ENCODE results near the gene RHCE.
"Not testable (repeated sequence)": the region's sequence is repeated elsewhere in the genome, so short reads cannot be mapped to it uniquely, and the experiment has no call there.

RHCE gene

DNA sequence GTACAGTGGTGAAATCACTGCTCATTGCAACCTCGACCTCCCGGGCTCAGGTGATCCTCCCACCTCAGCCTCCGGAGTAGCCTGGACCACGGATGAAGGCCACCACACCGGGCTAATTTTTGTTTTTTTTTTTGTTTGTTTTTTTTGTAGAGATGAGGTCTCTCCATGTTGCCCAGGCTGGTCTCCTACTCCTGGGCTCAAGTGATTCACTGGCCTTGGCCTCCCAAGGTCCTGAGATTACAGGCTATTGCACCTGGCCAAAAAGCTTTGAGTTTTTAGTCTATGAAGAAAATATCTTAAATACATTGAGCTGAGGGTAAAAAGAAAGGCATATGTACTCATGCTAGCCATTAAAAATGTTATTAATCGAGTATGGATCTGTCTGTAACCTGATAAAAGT lies 78.9 kb downstream of the RHCE start:
- no peaks in the 10 kb centered on the region for H3K9me3 ChIP-seq (ENCODE audit: control insufficient read depth in 2 of 2, low read length in 2 of 2)
- no peak overlapping the region for H3K9ac ChIP-seq (ENCODE audit: low read length in 2 of 2)
- H3K4me3 ChIP-seq (ENCODE audit: low read length in 2 of 2): no peak overlapping the region
- peaks cover 2% of the 10 kb centered on the region in 2 donors for H3K36me3 ChIP-seq (ENCODE audit: control insufficient read depth in 2 of 2, insufficient read depth in 2 of 2, low read length in 2 of 2)
- no peak overlapping the region for H3K27ac ChIP-seq (ENCODE audit: low read length)
- H3K27me3 ChIP-seq (ENCODE audit: control insufficient read depth in 1 of 2, insufficient read depth in 2 of 2, low read length in 2 of 2): no peaks in the 10 kb centered on the region
- H3K4me1 ChIP-seq (ENCODE audit: control insufficient read depth, insufficient read depth, low read length): peaks cover 5% of the 10 kb centered on the region

DNA sequence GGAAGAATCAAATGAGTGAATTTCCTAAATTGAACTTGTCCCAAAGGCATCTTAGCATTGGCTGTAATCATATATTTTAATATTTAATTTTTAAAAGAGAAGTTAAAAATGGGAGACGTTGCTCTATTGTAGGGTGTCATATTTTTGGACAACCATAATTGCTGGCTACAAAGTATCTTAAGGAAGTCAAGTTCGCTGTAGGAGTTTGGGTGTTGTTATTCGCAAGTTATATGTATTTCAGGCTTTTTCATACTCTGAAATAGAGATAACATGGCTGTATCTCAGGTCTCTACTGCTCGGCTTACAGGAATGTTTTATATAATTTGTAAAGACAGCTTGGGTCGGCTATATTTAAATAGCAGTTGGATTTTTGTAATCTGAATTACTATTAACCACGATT lies 81.6 kb downstream of the RHCE start:
- Histone ChIP-seq H3K36me3 (ENCODE audit: control insufficient read depth in 2 of 2, insufficient read depth in 2 of 2, low read length in 2 of 2) (peaks cover 0 to 2% of the 10 kb centered on the region in 2 donors), H3K27ac (ENCODE audit: low read length) (peak overlapping the region; percentile 88), H3K27me3 (ENCODE audit: control insufficient read depth in 1 of 2, insufficient read depth in 2 of 2, low read length in 2 of 2) (no peaks in the 10 kb centered on the region), H3K9me3 (ENCODE audit: control insufficient read depth in 2 of 2, low read length in 2 of 2) (no peaks in the 10 kb centered on the region), H3K9ac (ENCODE audit: low read length in 2 of 2) (peak overlapping the region; percentile 92 to 97), H3K4me3 (ENCODE audit: low read length in 2 of 2) (peak overlapping the region; percentile 88 to 94), H3K4me1 (ENCODE audit: control insufficient read depth, insufficient read depth, low read length) (peaks cover 5% of the 10 kb centered on the region)

DNA sequence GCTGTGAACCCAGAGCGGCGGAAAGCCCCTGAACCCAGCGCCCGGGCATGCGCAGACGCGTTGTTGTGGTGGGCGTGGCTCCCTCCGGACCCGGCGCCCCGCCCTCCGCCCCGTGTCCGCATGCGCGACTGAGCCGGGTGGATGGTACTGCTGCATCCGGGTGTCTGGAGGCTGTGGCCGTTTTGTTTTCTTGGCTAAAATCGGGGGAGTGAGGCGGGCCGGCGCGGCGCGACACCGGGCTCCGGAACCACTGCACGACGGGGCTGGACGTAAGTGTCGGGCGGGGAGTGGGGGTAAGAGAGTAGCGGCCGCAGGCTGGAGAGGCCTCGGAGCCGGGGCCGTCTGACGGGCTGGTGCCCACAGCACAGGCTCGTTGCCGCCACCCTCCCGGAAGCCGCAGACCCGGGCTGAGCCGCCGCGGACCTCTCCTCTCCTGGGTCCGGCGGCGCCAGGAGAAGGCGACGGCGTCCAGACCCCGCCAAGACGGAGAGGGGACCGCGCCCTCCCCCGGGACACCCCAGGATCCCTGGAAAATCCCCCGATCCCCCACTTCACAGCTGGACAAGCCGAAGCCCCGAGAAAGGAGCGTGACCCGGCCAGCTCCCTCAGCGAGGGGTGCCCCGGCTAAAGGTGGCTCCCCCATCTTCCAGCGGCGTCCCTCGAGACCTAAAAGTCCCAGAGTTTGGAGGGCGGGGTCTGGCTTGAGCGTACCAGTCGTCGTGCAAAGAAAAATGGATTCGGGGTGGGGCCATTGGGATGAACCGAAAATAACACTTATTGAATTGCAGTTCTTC lies 82.2 kb downstream of the RHCE start, which contains the start of gene TMEM50A:
TSS of gene TMEM50A (plus strand) at position 147 of the 794 bp plus-strand sequence. CDS start 2,153 bp downstream, outside the sequence.
- Histone ChIP-seq H3K9ac (ENCODE audit: low read length in 2 of 2) (peak within 1 kb of the TSS; percentile 92 to 97), H3K9me3 (ENCODE audit: control insufficient read depth in 2 of 2, low read length in 2 of 2) (no peaks in the 10 kb centered on the region), H3K27ac (ENCODE audit: low read length) (peak within 1 kb of the TSS; percentile 88), H3K4me1 (ENCODE audit: control insufficient read depth, insufficient read depth, low read length) (peaks cover 5% of the 10 kb centered on the region), H3K36me3 (ENCODE audit: control insufficient read depth in 2 of 2, insufficient read depth in 2 of 2, low read length in 2 of 2) (no peaks in the 10 kb centered on the region), H3K4me3 (ENCODE audit: low read length in 2 of 2) (peak within 1 kb of the TSS; percentile 88 to 94), H3K27me3 (ENCODE audit: control insufficient read depth in 1 of 2, insufficient read depth in 2 of 2, low read length in 2 of 2) (no peaks in the 10 kb centered on the region)

DNA sequence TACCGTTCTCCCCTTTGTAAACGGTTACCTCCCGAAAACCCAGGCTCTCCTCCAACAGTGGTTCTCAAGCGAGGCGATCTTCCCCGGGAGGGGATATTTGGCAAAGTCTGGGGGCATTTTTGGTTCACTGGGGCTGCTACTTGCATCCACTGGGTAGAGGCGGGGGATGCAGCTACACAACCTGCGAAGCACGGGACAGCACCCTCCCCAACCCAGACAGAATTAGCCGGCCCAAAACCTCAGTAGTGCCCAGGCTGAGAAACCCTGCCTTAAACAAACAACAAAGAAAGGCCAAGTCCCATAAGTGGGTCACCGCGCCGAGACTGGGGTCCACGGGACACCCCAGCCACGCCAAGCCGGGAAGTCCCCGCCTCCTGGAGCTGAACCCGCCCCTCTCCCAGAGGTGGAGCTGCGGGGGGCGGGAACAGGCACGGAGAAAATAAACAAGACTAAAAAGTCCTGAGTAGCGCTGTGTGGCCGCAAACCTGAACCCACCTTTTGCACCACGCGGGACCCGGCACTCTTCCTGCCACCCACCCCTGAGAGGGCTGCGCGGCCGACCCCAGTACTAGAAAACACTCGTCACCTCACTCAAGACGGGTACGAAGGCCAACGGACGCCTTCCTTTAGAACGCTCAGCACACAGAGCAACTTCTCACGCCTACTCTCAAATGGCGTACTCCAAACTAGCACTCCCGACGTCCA lies 83.0 kb downstream of the RHCE start:
- not testable (repeated sequence) for H3K4me1 ChIP-seq (ENCODE audit: control insufficient read depth, insufficient read depth, low read length); H3K36me3 ChIP-seq (ENCODE audit: control insufficient read depth in 2 of 2, insufficient read depth in 2 of 2, low read length in 2 of 2); H3K9me3 ChIP-seq (ENCODE audit: control insufficient read depth in 2 of 2, low read length in 2 of 2); H3K27me3 ChIP-seq (ENCODE audit: control insufficient read depth in 1 of 2, insufficient read depth in 2 of 2, low read length in 2 of 2)
- peak overlapping the region in 1 of 2 donors; percentile 97 for H3K9ac ChIP-seq (ENCODE audit: low read length in 2 of 2)
- H3K27ac ChIP-seq (ENCODE audit: low read length): peak overlapping the region; percentile 88
- H3K4me3 ChIP-seq (ENCODE audit: low read length in 2 of 2): peak overlapping the region; percentile 88 to 94

DNA sequence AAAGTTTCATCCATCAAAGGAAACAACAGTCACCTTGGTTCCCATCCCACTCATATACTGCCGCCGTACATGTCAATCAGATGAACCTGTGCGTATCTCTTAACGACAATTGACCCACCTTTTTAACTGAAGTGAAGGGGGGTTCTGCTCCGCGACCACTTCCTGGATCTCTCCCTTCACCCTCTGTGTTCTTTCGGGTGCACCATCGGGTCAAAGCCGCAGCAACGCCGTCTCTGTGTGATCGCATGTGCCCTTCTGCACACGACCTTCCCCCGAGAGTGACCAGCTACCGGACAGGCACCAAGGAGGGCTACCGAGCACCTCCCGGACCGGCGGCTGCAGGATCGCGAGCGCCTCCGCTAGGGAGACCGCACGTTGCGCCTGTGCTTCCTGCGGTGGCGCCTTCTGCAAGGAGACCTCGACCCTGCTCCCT lies 83.7 kb downstream of the RHCE start:
- peak overlapping the region in 1 of 2 donors; percentile 60 for H3K9ac ChIP-seq (ENCODE audit: low read length in 2 of 2)
- not testable (repeated sequence) for H3K27ac ChIP-seq (ENCODE audit: low read length)

DNA sequence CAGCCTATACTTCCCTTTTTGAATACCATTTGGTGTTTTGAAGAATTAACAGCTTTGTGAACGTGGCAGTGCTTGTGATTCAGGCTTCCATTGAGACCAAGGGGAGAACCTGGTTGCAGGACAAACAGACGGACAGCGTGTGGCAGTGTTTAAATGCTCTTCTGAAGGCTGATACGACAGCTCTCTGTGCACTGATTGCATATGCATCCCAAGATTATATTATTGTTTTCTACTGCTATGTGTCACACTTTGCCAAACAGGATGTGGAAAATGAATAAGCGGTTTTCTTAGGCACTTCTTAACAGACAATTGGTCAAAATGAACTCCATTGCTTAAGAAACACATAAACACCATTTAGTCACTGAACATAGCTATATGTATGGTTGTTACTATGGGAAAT lies 90.7 kb downstream of the RHCE start:
- not testable (repeated sequence) for H3K36me3 ChIP-seq (ENCODE audit: control insufficient read depth in 2 of 2, insufficient read depth in 2 of 2, low read length in 2 of 2); H3K4me3 ChIP-seq (ENCODE audit: low read length in 2 of 2); H3K9ac ChIP-seq (ENCODE audit: low read length in 2 of 2); H3K4me1 ChIP-seq (ENCODE audit: control insufficient read depth, insufficient read depth, low read length); H3K27ac ChIP-seq (ENCODE audit: low read length); H3K27me3 ChIP-seq (ENCODE audit: control insufficient read depth in 1 of 2, insufficient read depth in 2 of 2, low read length in 2 of 2); H3K9me3 ChIP-seq (ENCODE audit: control insufficient read depth in 2 of 2, low read length in 2 of 2)

More for the DNA sequence above, 83.7 kb downstream of the RHCE start:
- H3K4me3 ChIP-seq (ENCODE audit: low read length in 2 of 2): peak overlapping the region; percentile 78 to 83
- not testable (repeated sequence) for H3K9me3 ChIP-seq (ENCODE audit: control insufficient read depth in 2 of 2, low read length in 2 of 2); H3K36me3 ChIP-seq (ENCODE audit: control insufficient read depth in 2 of 2, insufficient read depth in 2 of 2, low read length in 2 of 2); H3K27me3 ChIP-seq (ENCODE audit: control insufficient read depth in 1 of 2, insufficient read depth in 2 of 2, low read length in 2 of 2); H3K4me1 ChIP-seq (ENCODE audit: control insufficient read depth, insufficient read depth, low read length)

DNA sequence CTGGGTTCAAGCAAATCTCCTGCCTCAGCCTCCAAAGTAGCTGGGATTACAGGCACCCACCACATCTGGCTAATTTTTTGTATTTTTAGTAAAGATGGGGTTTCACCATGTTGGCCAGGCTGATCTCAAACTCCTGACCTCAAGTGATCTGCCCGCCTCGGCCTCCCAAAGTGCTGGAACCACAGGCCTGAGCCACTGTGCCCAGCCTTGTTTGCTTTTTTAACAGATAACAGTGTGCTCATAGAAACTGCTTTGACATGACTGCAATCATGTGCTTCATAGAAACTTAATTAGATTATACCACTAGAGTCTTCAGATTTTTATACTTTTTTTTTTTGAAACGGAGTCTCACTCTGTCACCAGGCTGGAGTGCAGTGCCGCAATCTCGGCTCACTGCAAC lies 91.3 kb downstream of the RHCE start:
- not testable (repeated sequence) for H3K9ac ChIP-seq (ENCODE audit: low read length in 2 of 2); H3K27ac ChIP-seq (ENCODE audit: low read length); H3K4me3 ChIP-seq (ENCODE audit: low read length in 2 of 2); H3K4me1 ChIP-seq (ENCODE audit: control insufficient read depth, insufficient read depth, low read length); H3K36me3 ChIP-seq (ENCODE audit: control insufficient read depth in 2 of 2, insufficient read depth in 2 of 2, low read length in 2 of 2); H3K27me3 ChIP-seq (ENCODE audit: control insufficient read depth in 1 of 2, insufficient read depth in 2 of 2, low read length in 2 of 2); H3K9me3 ChIP-seq (ENCODE audit: control insufficient read depth in 2 of 2, low read length in 2 of 2)

DNA sequence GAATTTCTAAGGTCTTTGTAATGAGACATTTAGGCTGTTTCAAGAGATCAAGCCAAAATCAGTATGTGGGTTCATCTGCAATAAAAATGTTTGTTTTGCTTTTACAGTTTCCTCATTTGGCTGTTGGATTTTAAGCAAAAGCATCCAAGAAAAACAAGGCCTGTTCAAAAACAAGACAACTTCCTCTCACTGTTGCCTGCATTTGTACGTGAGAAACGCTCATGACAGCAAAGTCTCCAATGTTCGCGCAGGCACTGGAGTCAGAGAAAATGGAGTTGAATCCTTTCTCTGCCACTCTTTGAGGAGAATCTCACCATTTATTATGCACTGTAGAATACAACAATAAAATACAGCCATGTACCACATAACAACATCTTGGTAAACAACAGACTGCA lies 91.8 kb downstream of the RHCE start:
- H3K4me3 ChIP-seq (ENCODE audit: low read length in 2 of 2); H3K27ac ChIP-seq (ENCODE audit: low read length); H3K4me1 ChIP-seq (ENCODE audit: control insufficient read depth, insufficient read depth, low read length); H3K9me3 ChIP-seq (ENCODE audit: control insufficient read depth in 2 of 2, low read length in 2 of 2); H3K9ac ChIP-seq (ENCODE audit: low read length in 2 of 2); H3K27me3 ChIP-seq (ENCODE audit: control insufficient read depth in 1 of 2, insufficient read depth in 2 of 2, low read length in 2 of 2); H3K36me3 ChIP-seq (ENCODE audit: control insufficient read depth in 2 of 2, insufficient read depth in 2 of 2, low read length in 2 of 2): not testable (repeated sequence)

DNA sequence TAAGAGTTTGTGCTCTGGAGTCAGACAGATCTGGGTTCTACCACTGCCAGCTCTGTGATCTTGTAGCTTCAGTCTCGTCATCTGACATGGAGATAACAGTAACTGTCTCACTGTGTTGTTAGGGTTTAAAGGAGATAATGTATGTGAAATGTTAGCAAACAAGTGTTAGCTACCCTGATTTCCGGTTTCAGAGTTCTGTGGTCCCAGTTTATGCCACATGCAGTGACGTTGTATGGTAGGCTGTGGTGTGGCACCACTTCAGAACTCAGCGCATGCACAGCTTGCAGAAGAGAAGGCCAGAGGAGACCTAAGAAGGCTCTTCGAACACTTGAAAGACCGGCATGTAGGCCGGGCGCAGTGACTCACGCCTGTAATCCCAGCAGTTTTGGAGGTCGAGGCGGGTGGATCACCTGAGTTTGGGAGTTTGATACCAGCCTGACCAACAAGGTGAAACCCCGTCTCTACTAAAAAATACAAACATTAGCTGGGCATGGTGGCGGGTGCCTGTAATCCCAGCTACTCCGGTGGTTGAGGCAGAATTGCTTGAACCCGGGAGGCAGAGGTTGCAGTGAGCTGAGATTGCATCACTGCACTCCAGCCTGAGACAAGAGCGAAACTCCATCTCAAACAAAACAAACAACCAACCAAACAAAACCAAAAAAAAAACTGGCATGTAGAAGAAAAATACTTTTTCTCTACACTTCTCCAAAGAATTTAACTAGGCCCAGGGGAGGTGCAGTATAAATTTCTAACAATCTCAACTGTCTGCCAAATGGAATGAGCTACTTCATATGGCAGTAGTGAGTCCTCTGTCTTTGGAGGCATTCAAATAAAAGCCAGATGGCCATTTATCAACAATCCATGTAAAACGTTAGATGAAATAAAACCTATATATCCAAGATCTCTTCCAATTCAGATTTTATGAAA lies 92.5 kb downstream of the RHCE start:
- H3K27me3 ChIP-seq (ENCODE audit: control insufficient read depth in 1 of 2, insufficient read depth in 2 of 2, low read length in 2 of 2); H3K9me3 ChIP-seq (ENCODE audit: control insufficient read depth in 2 of 2, low read length in 2 of 2); H3K36me3 ChIP-seq (ENCODE audit: control insufficient read depth in 2 of 2, insufficient read depth in 2 of 2, low read length in 2 of 2); H3K27ac ChIP-seq (ENCODE audit: low read length); H3K4me1 ChIP-seq (ENCODE audit: control insufficient read depth, insufficient read depth, low read length); H3K9ac ChIP-seq (ENCODE audit: low read length in 2 of 2); H3K4me3 ChIP-seq (ENCODE audit: low read length in 2 of 2): not testable (repeated sequence)

DNA sequence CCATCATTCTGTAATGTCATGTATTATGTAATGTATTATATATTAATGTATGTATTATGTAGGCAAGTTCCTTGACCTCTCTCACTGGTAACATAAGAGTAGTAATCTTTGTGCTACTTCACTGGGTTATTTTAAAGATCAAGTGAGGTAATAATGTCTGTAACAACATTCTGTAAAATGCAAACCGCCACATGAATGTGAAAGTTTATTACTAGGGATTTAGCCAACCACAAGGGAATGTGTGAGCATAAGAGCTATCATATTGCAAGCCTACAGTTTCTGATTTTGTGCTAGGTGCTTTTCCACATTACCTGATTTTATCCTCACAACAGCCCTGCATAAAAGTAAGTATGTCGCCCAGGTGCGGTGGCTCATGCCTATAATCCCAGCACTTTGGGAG lies 96.2 kb downstream of the RHCE start:
- not testable (repeated sequence) for H3K4me1 ChIP-seq (ENCODE audit: control insufficient read depth, insufficient read depth, low read length); H3K4me3 ChIP-seq (ENCODE audit: low read length in 2 of 2); H3K9me3 ChIP-seq (ENCODE audit: control insufficient read depth in 2 of 2, low read length in 2 of 2); H3K9ac ChIP-seq (ENCODE audit: low read length in 2 of 2); H3K36me3 ChIP-seq (ENCODE audit: control insufficient read depth in 2 of 2, insufficient read depth in 2 of 2, low read length in 2 of 2); H3K27me3 ChIP-seq (ENCODE audit: control insufficient read depth in 1 of 2, insufficient read depth in 2 of 2, low read length in 2 of 2); H3K27ac ChIP-seq (ENCODE audit: low read length)
